Suppressor macrophage treated with lipopolysaccharide for 1 hour (primary cell): ENCODE data around the gene ENO1.
A peak's percentile ranks its signal among the peaks of the same experiment; 100 is the strongest.
"Not testable (repeated sequence)": the region's sequence is repeated elsewhere in the genome, so short reads cannot be mapped to it uniquely, and the experiment has no call there.

ENCODE experiments used
- DNase-seq, 3 donors: peaks; one replicate each; pipeline ENCODE4 v3.0.0-alpha.2; 2020 to 2022

Gene ENO1

GRCh38 chr1:8845104-8846097 lies 33.1 kb downstream of the ENO1 start:
- DNase-seq: no peak

DNA sequence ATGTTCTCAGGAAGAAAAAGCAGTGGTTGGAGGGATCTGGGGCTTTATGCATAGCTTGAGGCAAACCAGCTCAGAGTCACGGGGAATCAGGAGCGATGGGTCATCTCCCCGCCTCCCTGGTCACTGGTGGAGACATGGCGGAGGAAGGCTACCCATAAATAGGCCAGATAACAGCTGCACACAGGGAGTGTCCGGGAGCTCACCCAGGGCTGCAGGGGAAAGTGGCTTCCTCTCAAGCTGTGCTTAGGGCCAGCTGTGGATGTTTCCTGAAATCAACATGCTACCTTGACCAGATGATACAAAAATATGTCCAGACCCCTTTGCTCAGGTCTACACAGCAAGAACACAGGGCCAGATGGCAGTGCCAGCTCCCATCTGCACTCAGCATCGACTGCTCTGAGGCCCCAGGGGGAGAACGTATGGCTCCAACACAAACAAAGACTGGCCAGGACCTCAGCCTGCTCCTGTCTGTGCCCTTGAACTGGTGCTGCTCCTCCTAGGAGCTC lies 33.9 kb downstream of the ENO1 start:
- no peak for DNase-seq

DNA sequence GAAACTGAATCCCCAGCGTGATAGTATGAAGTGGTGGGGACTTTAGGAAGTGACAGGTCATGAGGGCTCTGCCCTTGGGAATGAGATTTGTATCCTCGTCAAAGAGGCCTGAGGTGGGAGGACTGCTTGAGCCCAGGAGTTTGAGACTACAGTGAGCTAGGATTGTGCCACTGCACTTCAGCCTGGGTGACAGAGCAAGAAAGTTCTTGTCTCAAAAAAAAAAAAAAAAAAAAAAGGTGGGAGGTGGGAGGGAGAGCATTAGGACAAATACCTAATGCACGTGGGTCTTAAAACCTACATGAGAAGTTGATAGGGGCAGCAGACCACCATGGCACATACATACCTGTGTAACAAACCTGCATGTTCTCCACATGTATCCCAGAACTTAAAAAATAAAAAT lies 37.1 kb downstream of the ENO1 start:
- DNase-seq: no peak

DNA sequence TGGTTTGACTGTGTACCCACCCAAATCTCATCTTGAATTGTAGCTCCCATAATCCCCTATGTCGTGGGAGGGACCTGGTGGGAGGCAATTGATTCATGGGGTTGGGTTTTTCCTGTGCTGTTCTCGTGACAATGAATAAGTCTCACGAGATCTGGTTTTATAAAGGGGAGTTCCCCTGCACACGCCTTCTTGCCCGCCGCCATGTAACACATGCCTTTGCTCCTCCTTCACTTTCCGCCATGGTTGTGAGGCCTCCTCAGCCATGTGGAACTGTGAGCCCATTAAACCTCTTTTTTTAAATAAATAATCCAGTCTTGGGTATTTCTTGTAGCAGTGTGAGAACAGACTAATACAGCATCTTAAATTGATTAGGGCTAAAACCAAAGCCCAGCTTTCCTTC lies 38.5 kb downstream of the ENO1 start:
- DNase-seq: peak; percentile 44 to 60 (median 47)

- DNase-seq: no peak
Observed at GRCh38 chr1:8835941-8836643, 42.4 kb downstream of the ENO1 start.

DNA sequence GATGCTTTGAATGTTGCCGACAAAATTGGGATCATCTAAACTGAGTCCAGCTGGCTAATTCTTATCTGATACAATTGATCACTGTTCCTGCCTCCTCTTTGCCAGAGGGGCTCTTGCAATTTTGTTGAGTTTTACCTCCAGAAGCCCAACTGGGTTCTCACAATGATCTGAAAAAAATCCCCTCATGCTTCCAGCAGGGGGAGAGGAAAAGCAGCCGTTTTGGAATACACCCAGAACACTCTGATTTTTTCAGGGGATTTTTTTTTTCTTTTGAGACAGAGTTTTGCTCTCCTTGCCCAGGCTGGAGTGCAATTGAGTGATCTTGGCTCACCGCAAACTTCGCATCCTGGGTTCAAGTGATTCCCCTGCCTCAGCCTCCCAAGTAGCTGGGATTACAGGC lies 47.1 kb downstream of the ENO1 start:
- DNase-seq: peak; percentile 29 to 36 (median 32)

DNA sequence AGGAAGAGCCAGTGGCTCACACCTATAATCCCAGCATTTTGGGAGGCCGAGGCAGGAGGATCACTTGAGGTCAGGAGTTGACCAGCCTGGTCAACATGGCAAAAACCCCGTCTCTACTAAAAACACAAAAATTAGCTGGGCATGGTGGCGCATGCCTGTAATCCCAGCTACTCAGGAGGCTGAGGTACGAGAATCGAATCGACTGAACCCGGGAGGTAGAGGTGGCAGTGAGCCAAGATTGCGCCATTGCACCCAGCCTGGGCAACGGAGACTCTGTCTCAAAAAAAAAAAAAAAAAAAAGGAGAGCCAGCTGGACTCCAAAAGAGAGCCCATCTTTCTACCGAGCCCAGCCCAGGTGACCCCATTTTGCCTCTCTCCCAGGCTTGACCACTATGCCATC lies 47.8 kb downstream of the ENO1 start:
- not testable (repeated sequence) for DNase-seq

DNA sequence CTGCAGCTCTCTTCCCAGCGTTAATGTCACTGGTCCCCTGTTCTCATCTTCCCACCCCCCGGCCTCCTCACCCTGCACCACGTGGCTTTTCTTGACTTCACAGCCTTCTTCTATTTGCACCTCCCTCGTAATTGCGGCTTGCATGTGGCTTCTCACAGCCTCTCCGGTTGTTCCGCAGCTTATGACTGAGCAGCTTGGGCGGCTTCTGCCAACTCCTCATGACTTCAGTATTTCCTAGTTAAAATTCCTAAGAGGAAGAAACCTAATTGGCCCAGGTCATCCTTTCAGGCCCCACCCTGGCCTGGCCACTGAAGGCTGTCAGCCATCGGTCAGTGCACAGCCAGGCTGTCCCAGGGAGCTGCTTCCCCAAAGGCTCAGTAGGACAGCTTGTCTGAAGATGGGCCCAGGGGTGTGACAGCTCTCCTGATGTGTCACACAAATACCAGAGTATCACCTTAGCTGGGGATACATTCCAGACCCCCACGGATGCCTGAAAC lies 52.5 kb downstream of the ENO1 start:
- DNase-seq: peak in 1 of 3 donors; percentile 12

DNA sequence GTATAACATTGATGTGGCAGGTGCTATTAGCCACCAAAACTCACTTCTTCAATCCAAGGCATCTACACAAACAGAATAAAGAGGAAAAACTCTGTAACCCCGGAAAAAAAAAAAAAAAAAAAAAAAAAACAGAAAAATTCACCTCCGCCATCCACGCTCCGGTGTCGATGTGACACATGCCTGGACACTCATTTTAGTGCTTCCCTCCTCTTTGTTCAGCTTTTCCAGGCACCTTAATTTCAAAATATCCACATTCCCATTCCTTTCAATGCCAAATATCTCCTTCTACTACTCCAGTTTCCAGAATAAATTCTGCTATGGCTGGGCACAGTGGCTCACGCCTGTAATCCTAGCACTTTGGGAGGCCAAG lies 55.2 kb downstream of the ENO1 start:
- no peak for DNase-seq

- peak; percentile 39 to 53 (median 51) for DNase-seq
Observed at GRCh38 chr1:8822373-8823294, 55.9 kb downstream of the ENO1 start.

- no peak for DNase-seq
Observed at GRCh38 chr1:8821084-8821483, 57.4 kb downstream of the ENO1 start.

DNA sequence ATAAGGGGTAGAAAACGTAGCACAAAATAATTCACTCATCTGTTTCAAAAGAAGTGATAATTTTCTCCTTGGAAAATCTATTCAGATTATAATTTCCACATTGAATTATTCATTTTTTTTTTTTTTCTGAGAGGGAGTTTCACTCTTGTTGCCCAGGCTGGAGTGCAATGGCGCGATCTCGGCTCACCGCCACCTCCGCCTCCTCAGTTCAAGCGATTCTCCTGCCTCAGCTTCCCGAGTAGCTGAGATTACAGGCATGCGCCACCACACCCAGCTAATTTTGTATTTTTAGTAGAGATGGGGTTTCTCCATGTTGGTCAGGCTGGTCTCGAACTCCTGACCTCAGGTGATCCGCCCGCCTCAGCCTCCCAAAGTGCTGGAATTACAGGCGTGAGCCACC lies 59.7 kb downstream of the ENO1 start:
- DNase-seq: not testable (repeated sequence)

- DNase-seq: peak; percentile 68 to 75 (median 70)
Observed at GRCh38 chr1:8818325-8818775, 60.1 kb downstream of the ENO1 start.

DNA sequence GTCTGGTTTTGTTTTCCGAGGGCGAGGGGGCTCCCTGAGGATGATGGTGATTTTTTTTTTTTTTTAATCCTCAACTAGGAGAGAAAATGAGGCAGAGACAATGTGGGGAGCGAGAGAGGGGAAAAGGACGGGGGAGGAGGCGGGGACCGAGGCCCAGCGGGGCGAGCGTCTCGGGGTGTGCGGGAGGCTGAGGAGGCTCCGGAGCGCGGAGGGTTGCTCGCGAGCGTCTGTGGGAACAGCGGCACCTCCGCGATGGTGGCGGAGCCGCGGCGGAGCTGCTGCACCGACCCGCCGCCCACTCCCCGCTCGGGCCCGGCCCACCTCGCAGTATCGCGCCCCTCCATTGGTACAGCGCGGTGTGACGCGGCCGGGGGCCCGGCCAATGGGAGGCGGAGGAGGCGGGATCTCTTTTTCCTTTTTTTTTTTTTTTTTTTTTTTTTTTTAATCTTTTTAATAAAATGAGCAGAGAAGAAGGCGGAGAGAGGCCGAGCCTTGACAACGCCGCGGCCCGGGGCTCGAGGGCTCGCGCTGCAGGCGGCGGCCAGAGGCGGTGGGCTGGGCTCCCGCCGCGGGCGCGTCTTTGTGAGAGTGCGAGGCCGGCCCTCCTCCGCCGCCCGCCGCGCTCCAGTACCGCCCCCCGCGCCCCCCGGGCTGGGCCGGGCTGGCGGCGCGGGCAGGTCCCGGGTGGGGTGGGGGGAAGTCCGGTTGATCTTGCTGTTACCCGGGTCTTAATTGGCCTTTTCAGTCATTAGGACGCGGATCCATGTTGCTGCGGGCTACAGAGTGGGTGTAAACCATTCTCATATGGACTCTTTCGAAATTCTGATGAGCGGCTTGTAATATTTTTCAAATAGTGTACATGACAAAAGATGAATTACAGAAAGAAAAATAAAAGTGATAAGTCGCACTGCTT lies 60.8 kb downstream of the ENO1 start, which contains the start of gene RERE:
RERE (minus strand) TSS at position 229 of the 913 bp plus-strand sequence.
- DNase-seq: peak; percentile 96 to 98 (median 98)

DNA sequence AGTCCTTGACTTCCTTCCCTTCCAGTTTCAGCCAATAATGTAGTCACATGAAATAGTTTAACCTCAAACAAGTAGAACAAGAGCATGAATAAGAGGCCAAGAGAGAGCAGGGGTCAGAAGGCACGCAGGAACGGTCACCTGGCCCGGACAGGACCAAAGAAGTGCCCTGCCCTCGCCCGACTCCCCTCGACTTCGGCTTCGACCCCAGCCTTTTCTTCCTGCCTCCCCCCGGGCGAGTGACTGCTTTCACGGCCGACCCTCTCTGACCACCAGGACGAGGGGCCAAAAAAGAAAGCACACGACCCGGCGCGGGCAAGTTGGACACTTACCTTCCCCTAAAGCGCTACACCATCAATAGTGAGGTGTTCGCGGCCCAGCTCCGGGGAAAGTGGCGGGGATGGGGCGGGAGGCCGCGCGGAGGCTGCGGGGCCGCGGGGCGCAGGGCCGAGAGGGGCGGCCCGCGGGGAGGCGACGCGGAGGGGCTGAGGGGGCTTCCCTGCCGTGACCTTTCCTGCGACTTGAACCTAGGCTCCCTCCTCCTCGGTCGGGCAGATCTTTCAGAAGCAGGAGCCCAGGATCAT lies 61.6 kb downstream of the ENO1 start:
- peak; percentile 15 to 36 (median 22) for DNase-seq

DNA sequence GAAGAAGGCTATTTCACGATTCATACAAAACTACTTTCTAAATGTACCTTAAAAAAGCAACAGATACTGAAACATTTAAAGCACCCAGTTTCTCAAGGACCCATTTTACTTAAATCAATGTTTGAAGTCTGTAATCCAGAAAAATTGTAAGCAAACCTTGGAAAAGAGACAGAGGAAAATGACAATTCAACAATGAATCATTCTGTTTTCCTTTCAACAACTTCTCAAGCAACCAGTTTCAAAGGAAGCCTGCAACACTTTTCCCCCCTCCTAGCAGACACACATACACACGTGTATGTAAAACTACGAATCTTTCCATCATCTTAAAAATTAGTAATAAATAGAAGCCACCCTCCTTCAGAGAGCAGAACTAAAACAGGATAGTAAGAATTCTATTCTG lies 62.2 kb downstream of the ENO1 start:
- peak; percentile 8 to 44 (median 31) for DNase-seq

- DNase-seq: no peak
Observed at GRCh38 chr1:8815582-8816151, 62.8 kb downstream of the ENO1 start.

DNA sequence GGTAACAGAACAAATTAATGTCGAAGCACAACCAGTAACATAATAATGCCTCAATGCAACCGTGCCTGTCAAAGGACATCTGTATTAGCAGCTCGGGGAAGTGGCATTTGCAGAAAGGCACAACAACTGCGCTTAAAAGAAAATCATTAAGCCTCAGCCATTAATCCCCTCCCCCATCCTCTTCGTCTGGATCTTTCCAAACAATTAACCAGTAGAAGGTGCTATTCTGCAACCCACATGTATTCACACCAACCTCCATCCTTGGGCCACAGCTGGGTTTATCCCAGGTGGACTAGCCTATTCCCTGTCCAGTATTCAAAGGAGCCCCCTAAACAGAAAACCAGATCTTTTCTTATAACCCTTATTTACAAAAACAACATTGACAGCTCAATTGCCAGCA lies 63.6 kb downstream of the ENO1 start:
- DNase-seq: peak in 1 of 3 donors; percentile 13

GRCh38 chr1:8813991-8814390 lies 64.5 kb downstream of the ENO1 start:
- no peak for DNase-seq
